ENCODE results near the gene STK39. TPM values are rescaled to one million over a fixed set of nuclear protein-coding genes. Genes with fewer than 3 reads are reported as not detected.

Gene STK39
- total RNA-seq, 1 donor, result 18.1 TPM

- H4K20me1 ChIP-seq (ENCODE audit: insufficient read depth, low read length), result peaks cover 20% of the 10 kb centered on the region
- H3K4me2 ChIP-seq (ENCODE audit: insufficient read depth, low read length), result no peak overlapping the region
- no peaks in the 10 kb centered on the region for H3K9me3 ChIP-seq (ENCODE audit: low read depth, low read length)
- no peaks in the 10 kb centered on the region for H3K27me3 ChIP-seq (ENCODE audit: insufficient read depth, low read length)
- H3K4me3 ChIP-seq (ENCODE audit: insufficient read depth, low read length), result no peak overlapping the region
- no peak for TF ChIP-seq CTCF (IDR thresholded peaks at IDR 0.05; ENCODE audit: extremely low read depth, low read depth, low read length)
- H3K4me1 ChIP-seq (ENCODE audit: insufficient read depth, low read length), result peaks cover 21% of the 10 kb centered on the region
- no peak overlapping the region for H3K27ac ChIP-seq (ENCODE audit: low read depth, low read length)
- no peak for DNase-seq (ENCODE audit: insufficient read length, low spot score, missing footprints)
- H3K79me2 ChIP-seq (ENCODE audit: insufficient read depth, low read length), result peaks cover 41% of the 10 kb centered on the region
- H3K36me3 ChIP-seq (ENCODE audit: insufficient read depth, low read length), result no peaks in the 10 kb centered on the region
- no peak overlapping the region for H2AFZ ChIP-seq (ENCODE audit: low read length)
Measured at GRCh38 chr2:168172071-168172470, 75.3 kb downstream of the STK39 start.

- no peak for TF ChIP-seq CTCF (IDR thresholded peaks at IDR 0.05; ENCODE audit: extremely low read depth, low read depth, low read length)
- H2AFZ ChIP-seq (ENCODE audit: low read length), result no peak overlapping the region
- no peak overlapping the region for H3K4me2 ChIP-seq (ENCODE audit: insufficient read depth, low read length)
- H4K20me1 ChIP-seq (ENCODE audit: insufficient read depth, low read length), result peaks cover 20% of the 10 kb centered on the region
- no peak overlapping the region for H3K4me3 ChIP-seq (ENCODE audit: insufficient read depth, low read length)
- no peaks in the 10 kb centered on the region for H3K27me3 ChIP-seq (ENCODE audit: insufficient read depth, low read length)
- no peaks in the 10 kb centered on the region for H3K36me3 ChIP-seq (ENCODE audit: insufficient read depth, low read length)
- no peaks in the 10 kb centered on the region for H3K9me3 ChIP-seq (ENCODE audit: low read depth, low read length)
- DNase-seq (ENCODE audit: insufficient read length, low spot score, missing footprints), result no peak
- peaks cover 44% of the 10 kb centered on the region for H3K79me2 ChIP-seq (ENCODE audit: insufficient read depth, low read length)
- no peak overlapping the region for H3K27ac ChIP-seq (ENCODE audit: low read depth, low read length)
- peaks cover 29% of the 10 kb centered on the region for H3K4me1 ChIP-seq (ENCODE audit: insufficient read depth, low read length)
Measured at GRCh38 chr2:168171059-168171762, 76.2 kb downstream of the STK39 start.

- Histone ChIP-seq H2AFZ (ENCODE audit: low read length) (no peak overlapping the region), H3K9me3 (ENCODE audit: low read depth, low read length) (no peaks in the 10 kb centered on the region), H3K36me3 (ENCODE audit: insufficient read depth, low read length) (no peaks in the 10 kb centered on the region), H3K4me2 (ENCODE audit: insufficient read depth, low read length) (no peak overlapping the region), H3K4me1 (ENCODE audit: insufficient read depth, low read length) (peaks cover 33% of the 10 kb centered on the region), H3K4me3 (ENCODE audit: insufficient read depth, low read length) (no peak overlapping the region), H3K79me2 (ENCODE audit: insufficient read depth, low read length) (peaks cover 41% of the 10 kb centered on the region), H4K20me1 (ENCODE audit: insufficient read depth, low read length) (peaks cover 20% of the 10 kb centered on the region), H3K27me3 (ENCODE audit: insufficient read depth, low read length) (no peaks in the 10 kb centered on the region), H3K27ac (ENCODE audit: low read depth, low read length) (no peak overlapping the region)
- no peak for TF ChIP-seq CTCF (IDR thresholded peaks at IDR 0.05; ENCODE audit: extremely low read depth, low read depth, low read length)
- DNase-seq (ENCODE audit: insufficient read length, low spot score, missing footprints), result no peak
Measured at GRCh38 chr2:168169097-168169745, 78.2 kb downstream of the STK39 start.

DNA sequence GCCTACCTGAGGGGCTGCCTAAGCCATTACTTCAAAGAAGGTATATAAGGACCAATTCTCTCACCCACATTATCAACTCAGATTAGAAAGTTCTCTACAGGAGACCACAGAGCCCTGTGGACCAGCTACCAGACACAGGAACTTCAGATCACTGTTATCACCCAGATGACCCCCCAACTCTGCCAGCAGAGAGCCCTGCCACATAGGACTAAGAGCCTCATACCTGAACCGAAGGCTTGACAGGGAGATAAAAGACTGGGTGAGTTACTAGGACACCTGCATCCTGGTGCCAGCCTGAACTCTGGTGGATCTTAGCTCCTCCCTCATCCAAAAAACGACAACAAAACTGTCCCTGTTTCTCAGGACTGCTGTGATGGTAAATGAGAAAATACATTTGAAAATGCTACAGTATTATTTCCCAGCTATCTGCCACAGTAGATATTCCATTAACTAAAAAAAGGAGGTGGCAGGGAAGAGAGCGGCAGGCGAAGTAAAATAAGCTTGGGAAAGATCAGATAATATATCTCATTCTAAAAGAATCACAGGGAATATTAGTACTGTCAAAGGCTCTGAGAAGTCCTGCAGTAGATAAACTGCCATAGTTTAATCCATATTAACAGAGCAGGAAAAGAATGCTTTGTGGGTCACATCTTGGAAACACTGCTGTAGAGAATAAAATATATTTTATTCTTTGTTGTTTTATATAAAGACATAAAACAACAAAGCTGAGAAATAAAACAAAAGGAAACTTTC, 79.7 kb downstream of the STK39 start:
- Histone ChIP-seq H3K9me3 (ENCODE audit: low read depth, low read length) (no peaks in the 10 kb centered on the region), H3K4me3 (ENCODE audit: insufficient read depth, low read length) (no peak overlapping the region), H3K36me3 (ENCODE audit: insufficient read depth, low read length) (peaks cover 9% of the 10 kb centered on the region), H3K27me3 (ENCODE audit: insufficient read depth, low read length) (no peaks in the 10 kb centered on the region), H3K27ac (ENCODE audit: low read depth, low read length) (no peak overlapping the region), H3K4me1 (ENCODE audit: insufficient read depth, low read length) (peaks cover 33% of the 10 kb centered on the region), H3K4me2 (ENCODE audit: insufficient read depth, low read length) (no peak overlapping the region), H3K79me2 (ENCODE audit: insufficient read depth, low read length) (peaks cover 41% of the 10 kb centered on the region), H2AFZ (ENCODE audit: low read length) (no peak overlapping the region), H4K20me1 (ENCODE audit: insufficient read depth, low read length) (peaks cover 20% of the 10 kb centered on the region)
- no peak for DNase-seq (ENCODE audit: insufficient read length, low spot score, missing footprints)
- no peak for TF ChIP-seq CTCF (IDR thresholded peaks at IDR 0.05; ENCODE audit: extremely low read depth, low read depth, low read length)

Data from osteoblast (primary cell).